GM21526 (cell line): Measurements from ENCODE around the gene PCDHB2.
A peak's percentile ranks its signal among the peaks of the same experiment; 100 is the strongest.
"Not testable (repeated sequence)": the region's sequence is repeated elsewhere in the genome, so short reads cannot be mapped to it uniquely, and the experiment has no call there.

Source experiments
- ATAC-seq: cut with Tn5 transposase; IDR thresholded peaks from one replicate; pipeline ENCODE4 v1.9.1; 2021; ENCODE audit warnings: moderate library complexity; ENCODE audit not compliant: unreplicated experiment, low FRiP score

The PCDHB2 gene

DNA sequence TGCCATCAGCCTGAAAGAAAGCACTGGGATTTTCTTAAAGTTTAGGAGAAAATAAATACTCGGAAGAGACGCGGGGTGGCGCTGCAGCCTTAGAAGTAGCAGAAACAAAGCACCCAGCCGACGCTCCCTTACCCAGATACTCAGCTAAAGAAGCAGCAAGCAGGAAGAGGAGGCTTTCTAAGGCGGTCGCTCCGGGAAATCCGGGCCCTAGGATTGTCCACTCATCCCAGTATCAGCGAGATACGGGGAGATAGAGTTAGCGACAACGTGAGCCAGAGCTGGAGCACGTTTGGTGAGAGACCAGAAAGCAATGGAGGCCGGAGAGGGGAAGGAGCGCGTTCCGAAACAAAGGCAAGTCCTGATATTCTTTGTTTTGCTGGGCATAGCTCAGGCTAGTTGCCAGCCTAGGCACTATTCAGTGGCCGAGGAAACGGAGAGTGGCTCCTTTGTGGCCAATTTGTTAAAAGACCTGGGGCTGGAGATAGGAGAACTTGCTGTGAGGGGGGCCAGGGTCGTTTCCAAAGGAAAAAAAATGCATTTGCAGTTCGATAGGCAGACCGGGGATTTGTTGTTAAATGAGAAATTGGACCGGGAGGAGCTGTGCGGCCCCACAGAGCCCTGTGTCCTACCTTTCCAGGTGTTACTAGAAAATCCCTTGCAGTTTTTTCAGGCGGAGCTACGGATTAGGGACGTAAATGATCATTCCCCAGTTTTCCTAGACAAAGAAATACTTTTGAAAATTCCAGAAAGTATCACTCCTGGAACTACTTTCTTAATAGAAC is at the start of gene PCDHB2:
Gene PCDHB2 (plus strand): TSS at position 135 of the 782 bp plus-strand sequence. CDS start 176 bp downstream, at position 311.
- ATAC-seq, result no peak

DNA sequence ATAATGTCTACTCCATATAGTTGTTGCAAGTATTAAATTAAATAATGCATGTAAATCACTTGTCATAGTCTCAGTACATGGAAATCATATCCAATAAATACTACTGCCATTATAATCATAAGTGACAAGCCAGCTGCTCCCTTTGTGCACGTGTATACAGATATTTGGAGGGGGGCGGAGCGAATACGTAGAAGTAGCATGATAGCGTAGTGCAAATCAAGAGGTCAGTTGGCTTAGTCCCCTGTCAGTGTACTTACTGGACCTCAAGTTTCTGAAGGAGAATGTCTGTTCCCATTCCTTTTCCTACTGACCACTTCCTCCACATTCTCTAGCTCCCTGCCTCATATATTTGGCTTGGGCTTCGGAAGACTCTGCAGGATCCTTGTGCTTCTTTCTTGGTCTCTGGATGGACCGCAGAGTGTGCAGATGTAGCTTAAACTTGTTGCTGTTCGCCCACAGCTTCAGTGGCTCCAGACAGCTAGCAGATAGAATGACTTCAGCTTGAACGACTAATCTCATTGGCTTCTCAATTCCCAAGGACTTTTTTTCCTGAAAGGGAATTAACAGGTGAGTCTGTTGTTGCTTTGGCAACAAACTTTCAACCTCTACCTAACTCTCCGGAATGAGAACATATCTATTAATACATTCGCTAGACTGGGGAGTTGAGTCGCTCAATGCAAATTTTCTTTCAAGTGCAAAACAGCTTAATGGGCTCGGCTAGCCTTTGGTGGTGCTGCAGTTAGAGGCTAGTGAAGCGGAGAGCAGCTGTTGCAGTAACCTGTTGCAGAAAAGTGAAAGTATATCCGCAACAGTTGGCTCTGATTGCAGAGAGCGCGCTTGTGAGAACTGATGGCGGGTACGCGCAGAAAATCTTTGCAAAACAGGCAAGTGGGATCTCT is 43.5 kb upstream of the PCDHB2 start, which contains the start of gene PCDHB1:
Gene PCDHB1 (plus strand): TSS at position 753 of the 899 bp plus-strand sequence. CDS start 97 bp downstream, at position 850.
- ATAC-seq, result no peak

DNA sequence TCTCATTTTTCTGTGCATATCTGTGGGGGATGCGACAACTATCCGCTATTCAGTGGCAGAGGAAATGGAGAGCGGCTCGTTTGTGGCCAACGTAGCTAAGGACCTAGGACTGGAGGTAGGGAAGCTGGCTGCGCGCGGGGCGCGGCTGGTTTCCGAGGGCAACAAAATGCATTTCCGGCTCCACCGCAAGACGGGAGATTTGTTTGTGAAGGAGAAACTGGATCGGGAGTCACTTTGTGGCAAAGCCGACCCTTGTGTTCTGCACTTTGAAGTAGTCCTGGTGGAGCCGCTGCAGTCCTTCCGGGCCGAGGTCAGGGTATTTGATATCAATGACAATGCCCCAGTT is 42.9 kb upstream of the PCDHB2 start:
- no peak for ATAC-seq

DNA sequence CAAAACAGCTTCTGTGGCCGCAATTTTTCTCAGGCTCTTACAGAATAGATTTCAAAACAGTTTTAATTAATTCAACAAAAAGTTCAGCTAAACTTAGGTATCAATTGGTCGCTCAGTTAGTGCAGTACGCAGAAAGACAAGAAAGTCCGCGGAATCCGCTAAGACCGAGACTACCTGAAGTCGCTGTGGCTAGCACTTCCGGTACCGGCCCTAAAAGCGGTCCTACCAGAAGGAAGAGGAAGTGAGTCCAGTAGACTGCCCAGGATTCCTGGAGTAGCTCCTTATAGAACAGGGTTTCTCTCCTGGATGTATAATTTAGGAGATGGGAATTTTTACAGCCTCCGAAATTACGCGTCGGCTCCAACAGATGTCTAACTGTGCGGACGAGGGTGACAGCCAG is 16.6 kb upstream of the PCDHB2 start:
- ATAC-seq, result no peak

DNA sequence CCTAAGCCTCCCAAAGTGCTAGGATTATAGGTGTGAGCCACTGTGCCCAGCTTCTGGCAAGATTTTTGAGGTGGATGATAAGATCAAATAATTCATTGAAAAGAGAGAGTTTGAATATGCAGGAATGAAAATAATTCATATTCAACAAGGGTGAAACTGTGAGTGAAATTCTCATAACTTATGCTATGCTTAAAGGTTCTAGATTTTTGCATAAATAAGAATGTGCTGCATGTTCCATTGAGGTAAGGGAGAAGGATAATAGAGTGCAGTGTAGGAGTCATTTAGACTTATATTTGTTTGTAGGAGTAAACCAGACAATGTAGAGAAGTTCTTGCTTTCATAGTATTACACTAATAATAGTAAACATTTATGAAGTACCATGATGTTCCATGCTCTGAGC is 12.2 kb upstream of the PCDHB2 start:
- ATAC-seq, result no peak

DNA sequence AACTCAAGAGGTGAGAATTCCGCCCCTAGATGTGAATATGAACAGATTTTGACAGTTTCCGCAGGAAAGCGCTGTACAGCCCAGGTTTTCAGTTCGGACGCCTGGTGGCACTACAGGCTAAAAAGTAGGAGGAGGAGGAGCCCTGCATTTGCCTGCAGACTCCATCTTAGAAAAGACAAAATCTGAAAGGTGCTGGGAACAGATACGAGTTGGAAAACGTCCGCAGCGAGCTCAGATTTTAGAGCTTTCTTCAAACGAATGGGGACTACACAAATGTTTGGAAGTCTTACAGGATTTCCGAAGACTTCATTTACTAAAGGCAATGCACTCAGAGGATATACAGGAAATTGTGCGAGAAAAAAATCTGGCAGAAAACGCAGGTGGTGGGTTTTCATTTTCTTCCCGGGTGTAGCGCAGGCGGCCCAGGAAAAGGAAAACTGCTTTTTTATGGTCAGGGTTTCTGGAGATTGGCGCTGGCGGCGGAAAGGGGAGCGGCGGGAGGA is 9.9 kb upstream of the PCDHB2 start:
- peak; percentile 73 for ATAC-seq

DNA sequence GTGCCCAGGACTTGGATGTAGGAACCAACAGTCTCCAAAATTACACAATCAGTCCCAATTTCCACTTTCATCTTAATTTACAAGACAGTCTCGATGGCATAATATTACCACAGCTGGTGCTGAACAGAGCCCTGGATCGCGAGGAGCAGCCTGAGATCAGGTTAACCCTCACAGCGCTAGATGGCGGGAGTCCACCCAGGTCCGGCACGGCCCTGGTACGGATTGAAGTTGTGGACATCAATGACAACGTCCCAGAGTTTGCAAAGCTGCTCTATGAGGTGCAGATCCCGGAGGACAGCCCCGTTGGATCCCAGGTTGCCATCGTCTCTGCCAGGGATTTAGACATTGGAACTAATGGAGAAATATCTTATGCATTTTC is 837 bp downstream of the PCDHB2 start:
- ATAC-seq, result no peak

DNA sequence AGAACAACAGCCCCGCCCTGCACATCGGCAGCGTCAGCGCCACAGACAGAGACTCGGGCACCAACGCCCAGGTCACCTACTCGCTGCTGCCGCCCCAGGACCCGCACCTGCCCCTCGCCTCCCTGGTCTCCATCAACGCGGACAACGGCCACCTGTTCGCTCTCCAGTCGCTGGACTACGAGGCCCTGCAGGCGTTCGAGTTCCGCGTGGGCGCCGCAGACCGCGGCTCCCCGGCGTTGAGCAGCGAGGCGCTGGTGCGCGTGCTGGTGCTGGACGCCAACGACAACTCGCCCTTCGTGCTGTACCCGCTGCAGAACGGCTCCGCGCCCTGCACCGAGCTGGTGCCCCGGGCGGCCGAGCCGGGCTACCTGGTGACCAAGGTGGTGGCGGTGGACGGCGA is 1.8 kb downstream of the PCDHB2 start:
- ATAC-seq, result not testable (repeated sequence)

DNA sequence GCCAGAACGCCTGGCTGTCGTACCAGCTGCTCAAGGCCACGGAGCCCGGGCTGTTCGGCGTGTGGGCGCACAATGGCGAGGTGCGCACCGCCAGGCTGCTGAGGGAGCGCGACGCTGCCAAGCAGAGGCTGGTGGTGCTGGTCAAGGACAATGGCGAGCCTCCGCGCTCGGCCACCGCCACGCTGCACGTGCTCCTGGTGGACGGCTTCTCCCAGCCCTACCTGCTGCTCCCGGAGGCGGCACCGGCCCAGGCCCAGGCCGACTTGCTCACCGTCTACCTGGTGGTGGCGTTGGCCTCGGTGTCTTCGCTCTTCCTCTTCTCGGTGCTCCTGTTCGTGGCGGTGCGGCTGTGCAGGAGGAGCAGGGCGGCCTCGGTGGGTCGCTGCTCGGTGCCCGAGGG is 2.2 kb downstream of the PCDHB2 start:
- ATAC-seq, result not testable (repeated sequence)

DNA sequence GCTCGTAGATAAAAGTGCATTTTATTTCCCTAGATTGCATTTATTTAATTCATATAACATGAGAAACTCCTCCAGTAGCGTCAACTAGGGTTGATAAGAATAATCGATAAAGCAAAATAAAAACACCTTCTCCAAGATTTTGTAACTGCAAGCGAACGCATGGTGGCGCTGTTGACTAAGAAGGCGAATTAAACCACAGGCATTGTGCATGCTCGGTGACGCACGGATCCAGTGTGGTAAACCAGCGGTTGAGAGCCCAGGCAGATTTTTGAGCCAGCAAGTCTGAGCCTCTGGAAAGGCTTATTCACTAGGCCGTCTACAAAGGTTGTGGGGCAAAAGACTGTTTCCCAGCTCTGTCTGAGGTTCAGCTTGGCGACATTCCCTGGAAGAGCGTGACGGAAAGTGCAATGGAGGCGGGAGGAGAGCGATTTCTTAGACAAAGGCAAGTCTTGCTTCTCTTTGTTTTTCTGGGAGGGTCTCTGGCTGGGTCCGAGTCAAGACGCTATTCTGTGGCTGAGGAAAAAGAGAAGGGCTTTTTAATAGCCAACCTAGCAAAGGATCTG is 5.9 kb downstream of the PCDHB2 start, which contains the start of gene PCDHB3:
Gene PCDHB3 (plus strand): TSS at position 231 of the 563 bp plus-strand sequence. CDS start 177 bp downstream, at position 408.
- ATAC-seq, result no peak

DNA sequence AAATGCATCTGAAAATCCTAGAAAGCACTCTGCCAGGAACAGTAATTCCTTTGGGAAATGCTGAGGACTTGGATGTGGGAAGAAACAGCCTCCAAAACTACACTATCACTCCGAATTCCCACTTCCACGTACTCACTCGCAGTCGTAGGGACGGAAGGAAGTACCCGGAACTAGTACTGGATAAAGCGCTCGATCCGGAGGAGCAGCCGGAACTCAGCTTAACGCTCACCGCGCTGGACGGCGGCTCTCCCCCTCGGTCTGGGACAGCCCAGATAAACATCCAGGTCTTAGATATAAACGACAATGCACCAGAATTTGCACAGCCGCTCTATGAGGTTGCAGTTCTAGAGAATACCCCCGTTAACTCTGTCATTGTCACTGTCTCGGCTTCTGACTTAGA is 6.6 kb downstream of the PCDHB2 start:
- ATAC-seq, result no peak

DNA sequence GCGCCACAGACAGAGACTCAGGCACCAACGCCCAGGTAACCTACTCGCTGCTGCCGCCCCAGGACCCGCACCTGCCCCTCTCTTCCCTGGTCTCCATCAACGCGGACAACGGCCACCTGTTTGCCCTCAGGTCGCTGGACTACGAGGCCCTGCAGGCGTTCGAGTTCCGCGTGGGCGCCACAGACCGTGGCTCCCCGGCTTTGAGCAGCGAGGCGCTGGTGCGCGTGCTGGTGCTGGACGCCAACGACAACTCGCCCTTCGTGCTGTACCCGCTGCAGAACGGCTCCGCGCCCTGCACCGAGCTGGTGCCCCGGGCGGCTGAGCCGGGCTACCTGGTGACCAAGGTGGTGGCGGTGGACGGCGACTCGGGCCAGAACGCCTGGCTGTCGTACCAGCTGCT is 7.7 kb downstream of the PCDHB2 start:
- not testable (repeated sequence) for ATAC-seq

DNA sequence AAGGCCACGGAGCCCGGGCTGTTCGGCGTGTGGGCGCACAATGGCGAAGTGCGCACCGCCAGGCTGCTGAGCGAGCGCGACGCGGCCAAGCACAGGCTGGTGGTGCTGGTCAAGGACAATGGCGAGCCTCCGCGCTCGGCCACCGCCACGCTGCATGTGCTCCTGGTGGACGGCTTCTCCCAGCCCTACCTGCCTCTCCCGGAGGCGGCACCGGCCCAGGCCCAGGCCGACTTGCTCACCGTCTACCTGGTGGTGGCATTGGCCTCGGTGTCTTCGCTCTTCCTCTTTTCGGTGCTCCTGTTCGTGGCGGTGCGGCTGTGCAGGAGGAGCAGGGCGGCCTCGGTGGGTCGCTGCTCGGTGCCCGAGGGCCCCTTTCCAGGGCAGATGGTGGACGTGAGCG is 8.1 kb downstream of the PCDHB2 start:
- not testable (repeated sequence) for ATAC-seq

DNA sequence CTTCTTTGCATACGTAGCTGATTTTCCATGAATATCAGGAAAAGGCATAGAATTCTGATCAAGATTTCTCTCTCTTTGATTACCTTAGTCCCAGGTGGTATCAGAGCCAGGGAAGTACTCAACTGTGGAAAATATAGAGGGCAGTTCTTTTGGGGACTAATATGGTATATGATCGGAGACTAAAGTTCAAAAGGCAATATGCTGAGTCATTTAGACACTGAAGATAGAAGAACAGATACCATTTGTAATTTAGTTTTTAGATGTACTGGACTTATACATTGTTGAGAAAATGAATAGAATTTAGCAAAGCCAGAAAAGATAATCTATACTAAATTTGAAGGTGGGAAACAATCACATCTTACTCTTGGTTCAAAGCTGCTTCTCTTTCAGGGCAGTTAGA is 10.9 kb downstream of the PCDHB2 start:
- ATAC-seq, result no peak

DNA sequence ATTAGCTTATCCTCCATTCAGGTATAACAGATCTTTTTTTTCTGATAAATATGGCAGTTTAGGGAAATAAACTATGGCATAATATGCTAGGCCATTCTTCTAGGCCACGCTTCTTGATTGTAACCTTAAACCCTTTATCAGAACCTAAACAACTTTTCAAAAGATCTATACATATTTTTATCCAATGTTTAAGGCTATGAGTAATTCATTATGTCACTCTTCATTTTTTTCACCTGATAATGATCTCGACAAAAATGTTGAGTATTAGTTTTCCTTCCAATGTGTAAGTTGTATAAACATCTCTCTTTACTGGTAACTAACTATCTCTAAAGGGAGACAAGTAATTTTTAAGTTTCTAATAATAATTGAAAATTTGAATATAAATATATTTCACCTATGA is 24.8 kb downstream of the PCDHB2 start:
- ATAC-seq, result no peak

DNA sequence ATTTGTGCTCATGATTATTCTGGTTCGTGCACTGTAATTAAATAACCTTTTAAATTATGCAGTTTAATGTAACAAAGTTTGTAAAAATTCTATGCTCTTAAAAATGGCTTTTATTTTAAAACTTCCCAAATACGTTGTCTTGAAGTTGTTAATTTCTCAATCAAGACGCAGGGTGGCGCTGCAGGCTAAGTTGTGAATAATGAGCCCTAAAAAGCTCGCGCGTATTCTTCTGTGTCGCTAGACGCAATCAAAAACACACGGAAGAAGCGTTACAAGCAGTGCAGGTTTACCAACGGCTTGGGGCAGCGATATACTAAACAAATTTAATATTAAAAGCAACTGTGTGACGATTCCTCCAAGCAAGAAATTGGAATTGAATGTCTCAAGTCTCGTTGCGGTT is 27.1 kb downstream of the PCDHB2 start, which contains the start of gene PCDHB4:
Gene PCDHB4 (plus strand): TSS at position 256 of the 400 bp plus-strand sequence. CDS start 181 bp downstream, outside the sequence.
- no peak for ATAC-seq

DNA sequence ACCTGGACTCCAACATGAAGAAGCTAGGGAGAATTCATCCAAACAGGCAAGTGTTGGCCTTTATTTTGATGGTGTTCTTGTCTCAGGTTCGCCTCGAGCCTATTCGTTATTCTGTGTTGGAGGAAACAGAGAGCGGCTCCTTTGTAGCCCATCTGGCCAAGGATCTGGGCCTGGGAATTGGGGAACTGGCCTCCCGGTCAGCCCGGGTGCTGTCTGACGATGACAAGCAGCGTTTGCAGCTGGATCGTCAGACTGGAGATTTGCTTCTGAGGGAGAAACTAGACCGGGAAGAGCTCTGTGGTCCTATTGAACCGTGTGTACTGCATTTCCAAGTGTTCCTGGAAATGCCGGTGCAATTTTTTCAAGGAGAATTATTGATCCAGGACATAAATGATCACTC is 27.6 kb downstream of the PCDHB2 start:
- no peak for ATAC-seq

DNA sequence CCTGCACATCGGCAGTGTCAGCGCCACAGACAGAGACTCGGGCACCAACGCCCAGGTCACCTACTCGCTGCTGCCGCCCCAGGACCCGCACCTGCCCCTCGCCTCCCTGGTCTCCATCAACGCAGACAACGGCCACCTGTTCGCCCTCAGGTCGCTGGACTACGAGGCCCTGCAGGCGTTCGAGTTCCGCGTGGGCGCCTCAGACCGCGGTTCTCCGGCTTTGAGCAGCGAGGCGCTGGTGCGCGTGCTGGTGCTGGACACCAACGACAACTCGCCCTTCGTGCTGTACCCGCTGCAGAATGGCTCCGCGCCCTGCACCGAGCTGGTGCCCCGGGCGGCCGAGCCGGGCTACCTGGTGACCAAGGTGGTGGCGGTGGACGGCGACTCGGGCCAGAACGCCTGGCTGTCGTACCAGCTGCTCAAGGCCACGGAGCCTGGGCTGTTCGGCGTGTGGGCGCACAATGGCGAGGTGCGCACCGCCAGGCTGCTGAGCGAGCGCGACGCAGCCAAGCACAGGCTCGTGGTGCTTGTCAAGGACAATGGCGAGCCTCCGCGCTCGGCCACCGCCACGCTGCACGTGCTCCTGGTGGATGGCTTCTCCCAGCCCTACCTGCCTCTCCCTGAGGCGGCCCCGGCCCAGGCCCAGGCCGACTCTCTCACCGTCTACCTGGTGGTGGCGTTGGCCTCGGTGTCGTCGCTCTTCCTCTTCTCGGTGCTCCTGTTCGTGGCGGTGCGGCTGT is 29.2 kb downstream of the PCDHB2 start:
- not testable (repeated sequence) for ATAC-seq

DNA sequence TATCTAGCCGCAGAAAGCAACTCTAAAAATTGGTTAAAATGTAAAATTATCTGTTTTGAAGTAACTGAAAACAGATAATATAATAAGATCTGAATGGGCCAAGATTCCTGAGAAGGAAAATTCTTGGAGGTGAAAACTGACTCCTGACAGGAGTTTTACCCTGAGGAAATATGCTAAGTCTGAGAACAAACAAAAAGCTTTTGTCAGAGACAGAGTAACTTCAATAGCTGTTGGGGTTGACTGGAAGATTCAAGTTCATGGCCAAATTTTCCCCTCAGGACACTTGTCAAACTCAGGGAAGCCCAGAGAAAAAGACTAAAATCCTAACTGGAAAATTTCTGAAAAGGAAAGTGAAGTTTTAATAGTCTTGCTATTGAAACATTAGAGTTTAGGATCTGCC is 32.9 kb downstream of the PCDHB2 start:
- no peak for ATAC-seq
